ENCODE results near the gene AGXT2.

AGXT2 gene

DNA sequence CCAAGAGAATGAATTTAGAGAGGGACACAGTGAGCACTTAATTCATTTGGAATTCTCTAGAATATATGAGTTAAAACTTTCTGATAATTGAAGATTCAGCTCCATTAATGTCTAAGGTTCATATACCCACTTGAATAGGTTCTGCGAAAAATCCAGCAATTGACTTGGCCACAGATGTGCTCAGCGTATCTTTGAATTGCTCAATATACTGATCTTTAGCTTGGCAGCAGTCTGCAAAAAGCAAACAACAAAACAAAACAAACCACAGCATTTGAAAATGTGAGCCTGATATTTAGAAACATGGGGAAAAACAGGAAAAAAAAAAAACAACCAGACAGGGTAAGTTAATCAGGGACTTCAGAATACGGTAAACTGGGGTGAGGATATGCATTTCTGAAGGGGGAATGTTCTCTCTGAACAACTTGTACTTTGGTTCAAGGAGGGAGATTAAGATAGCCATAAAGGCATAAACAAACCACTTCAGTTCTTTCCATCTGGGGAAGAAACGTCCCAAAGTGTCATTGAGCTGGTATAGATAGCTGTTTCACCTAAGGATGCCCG is 21.4 kb downstream of the AGXT2 start:
- no peak for DNase-seq (ENCODE audit: extremely low spot score)
- TF ChIP-seq FOXM1 (IDR thresholded peaks at IDR 0.05; ENCODE audit: borderline replicate concordance) (no peak), ARNT (IDR thresholded peaks at IDR 0.05) (no peak), TARDBP (IDR thresholded peaks at IDR 0.05) (no peak), FOXA1 (IDR thresholded peaks at IDR 0.05) (no peak), HDGF (IDR thresholded peaks at IDR 0.05; ENCODE audit: borderline replicate concordance) (no peak), L3MBTL2 (conservative IDR thresholded peaks at IDR 0.05) (no peak), LEF1 (IDR thresholded peaks at IDR 0.05; ENCODE audit: borderline replicate concordance) (no peak), BHLHE40 (IDR thresholded peaks at IDR 0.05; ENCODE audit: borderline replicate concordance) (no peak), FOXK2 (IDR thresholded peaks at IDR 0.05) (no peak), NFRKB (IDR thresholded peaks at IDR 0.05) (no peak)
- TF ChIP-seq, protein P1, sequence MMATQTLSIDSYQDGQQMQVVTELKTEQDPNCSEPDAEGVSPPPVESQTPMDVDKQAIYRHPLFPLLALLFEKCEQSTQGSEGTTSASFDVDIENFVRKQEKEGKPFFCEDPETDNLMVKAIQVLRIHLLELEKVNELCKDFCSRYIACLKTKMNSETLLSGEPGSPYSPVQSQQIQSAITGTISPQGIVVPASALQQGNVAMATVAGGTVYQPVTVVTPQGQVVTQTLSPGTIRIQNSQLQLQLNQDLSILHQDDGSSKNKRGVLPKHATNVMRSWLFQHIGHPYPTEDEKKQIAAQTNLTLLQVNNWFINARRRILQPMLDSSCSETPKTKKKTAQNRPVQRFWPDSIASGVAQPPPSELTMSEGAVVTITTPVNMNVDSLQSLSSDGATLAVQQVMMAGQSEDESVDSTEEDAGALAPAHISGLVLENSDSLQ (IDR thresholded peaks at IDR 0.05) = no peak
- CTCF ChIA-PET = interaction anchor here (2.3 kb wide), 1 partner anchor 23 kb away, joined by 8 read pairs; no protein-coding TSS in a partner anchor
- POLR2A ChIA-PET = no interaction called here

GRCh38 chr5:35024911-35025510 is 22.7 kb downstream of the AGXT2 start:
- POLR2A ChIA-PET = no interaction called here
- DNase-seq (ENCODE audit: extremely low spot score) = no peak

GRCh38 chr5:35023391-35024178 is 24.2 kb downstream of the AGXT2 start:
- ChIA-PET CTCF (no interaction called here), POLR2A (no interaction called here)
- DNase-seq (ENCODE audit: extremely low spot score) = no peak
- no peak for TF ChIP-seq FOXA1 (IDR thresholded peaks at IDR 0.05)
- TF ChIP-seq LEF1 (IDR thresholded peaks at IDR 0.05; ENCODE audit: borderline replicate concordance) = no peak
- no peak for TF ChIP-seq L3MBTL2 (conservative IDR thresholded peaks at IDR 0.05)
- TF ChIP-seq BHLHE40 (IDR thresholded peaks at IDR 0.05; ENCODE audit: borderline replicate concordance) = no peak
- no peak for TF ChIP-seq ELF4 (IDR thresholded peaks at IDR 0.05)
- TF ChIP-seq ARNT (IDR thresholded peaks at IDR 0.05) = no peak
- TF ChIP-seq, protein P1 (IDR thresholded peaks at IDR 0.05) = no peak
- TF ChIP-seq FOXK2 (IDR thresholded peaks at IDR 0.05) = no peak
- TF ChIP-seq CTBP1 (IDR thresholded peaks at IDR 0.05; ENCODE audit: borderline replicate concordance) = no peak

More at GRCh38 chr5:35024911-35025510, 22.7 kb downstream of the AGXT2 start:
- CTCF ChIA-PET = no interaction called here
- no peak for TF ChIP-seq FOXK2 (IDR thresholded peaks at IDR 0.05)
- TF ChIP-seq ARNT (IDR thresholded peaks at IDR 0.05) = no peak
- TF ChIP-seq ELF4 (IDR thresholded peaks at IDR 0.05) = no peak

GRCh38 chr5:35016174-35017051 is 31.3 kb downstream of the AGXT2 start:
- DNase-seq (ENCODE audit: extremely low spot score) = no peak
- POLR2A ChIA-PET = no interaction called here
- no peak for TF ChIP-seq FOXM1 (IDR thresholded peaks at IDR 0.05; ENCODE audit: borderline replicate concordance)
- no peak for TF ChIP-seq L3MBTL2 (conservative IDR thresholded peaks at IDR 0.05)
- no peak for TF ChIP-seq BHLHE40 (IDR thresholded peaks at IDR 0.05; ENCODE audit: borderline replicate concordance)
- TF ChIP-seq SP1 (IDR thresholded peaks at IDR 0.05) = no peak
- TF ChIP-seq NFRKB (IDR thresholded peaks at IDR 0.05) = no peak
- TF ChIP-seq ELF4 (IDR thresholded peaks at IDR 0.05) = no peak
- TF ChIP-seq TARDBP (IDR thresholded peaks at IDR 0.05) = no peak
- TF ChIP-seq SUZ12 (IDR thresholded peaks at IDR 0.05) = no peak
- TF ChIP-seq, protein P1 (IDR thresholded peaks at IDR 0.05) = no peak
- no peak for TF ChIP-seq LEF1 (IDR thresholded peaks at IDR 0.05; ENCODE audit: borderline replicate concordance)
- no peak for TF ChIP-seq FOXK2 (IDR thresholded peaks at IDR 0.05)
- no peak for TF ChIP-seq ZNF384 (IDR thresholded peaks at IDR 0.05)
- no peak for TF ChIP-seq FOXA1 (IDR thresholded peaks at IDR 0.05)
- no peak for TF ChIP-seq HDGF (IDR thresholded peaks at IDR 0.05; ENCODE audit: borderline replicate concordance)
- no peak for TF ChIP-seq CTBP1 (IDR thresholded peaks at IDR 0.05; ENCODE audit: borderline replicate concordance)
- no peak for TF ChIP-seq ARNT (IDR thresholded peaks at IDR 0.05)
- CTCF ChIA-PET = interaction anchor here (0.9 kb wide), 1 partner anchor 13 kb away, joined by 4 read pairs; no protein-coding TSS in a partner anchor

GRCh38 chr5:35015063-35015462 is 32.7 kb downstream of the AGXT2 start:
- POLR2A ChIA-PET = no interaction called here
- CTCF ChIA-PET = interaction anchor here (1.2 kb wide), 1 partner anchor 21 kb away, joined by 7 read pairs; no protein-coding TSS in a partner anchor
- DNase-seq (ENCODE audit: extremely low spot score) = no peak
- TF ChIP-seq, protein P1 (IDR thresholded peaks at IDR 0.05) = no peak
